T-helper 1 cell treated with Interleukin-12 subunit alpha and Interleukin-12 subunit beta and Interleukin-4 antibody, amounts not matched to agents 30 μg/mL and 1 μg/mL, for 36 hours (primary cell): Measurements from ENCODE around the gene ATXN2L.
A peak's percentile ranks its signal among the peaks of the same experiment; 100 is the strongest.
"Not testable (repeated sequence)": the region's sequence is repeated elsewhere in the genome, so short reads cannot be mapped to it uniquely, and the experiment has no call there.

Source experiments
- H3K27ac Mint-ChIP-seq: one replicate; pipeline ENCODE4 v1.8.0; 2021; ENCODE audit warnings: mild to moderate bottlenecking, mixed read lengths
- H3K27me3 Mint-ChIP-seq: one replicate; pipeline ENCODE4 v1.8.0; 2021; ENCODE audit warnings: low read depth, mixed read lengths
- H3K36me3 Mint-ChIP-seq: one replicate; pipeline ENCODE4 v1.8.0; 2021; ENCODE audit warnings: low read depth, mixed read lengths
- H3K4me1 Mint-ChIP-seq: one replicate; pipeline ENCODE4 v1.8.0; 2021; ENCODE audit warnings: low read depth, mixed read lengths
- H3K4me3 Mint-ChIP-seq: one replicate; pipeline ENCODE4 v1.8.0; 2021; ENCODE audit warnings: mild to moderate bottlenecking, moderate library complexity, mixed read lengths
- H3K9me3 Mint-ChIP-seq: one replicate; pipeline ENCODE4 v1.8.0; 2021; ENCODE audit warnings: mixed read lengths

ATXN2L gene

DNA sequence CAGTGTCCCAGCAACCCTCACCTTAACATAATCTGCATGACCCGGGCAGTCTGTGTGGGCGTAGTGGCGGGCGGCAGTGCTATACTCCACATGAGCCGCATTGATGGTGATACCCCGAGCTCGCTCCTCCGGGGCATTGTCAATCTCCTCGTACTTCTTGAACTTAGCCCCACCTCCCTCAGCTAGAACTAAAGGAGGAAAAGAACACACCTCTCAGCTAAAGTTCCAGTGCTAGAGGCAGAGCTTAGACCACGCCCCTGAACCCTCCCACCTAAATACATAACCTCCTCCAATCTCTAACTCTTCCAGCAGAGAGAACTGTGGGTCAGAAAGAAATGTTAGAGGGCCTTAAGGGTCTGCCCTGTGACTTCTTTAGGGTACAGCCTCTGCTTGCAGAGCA, 22.5 kb downstream of the ATXN2L start:
- Mint-ChIP-seq H3K27me3 (no peaks in the 10 kb centered on the region), H3K9me3 (no peaks in the 10 kb centered on the region), H3K27ac (peak overlapping the region; percentile 94), H3K36me3 (peaks cover 25% of the 10 kb centered on the region), H3K4me3 (peak overlapping the region; percentile 95), H3K4me1 (peaks cover 23% of the 10 kb centered on the region)

DNA sequence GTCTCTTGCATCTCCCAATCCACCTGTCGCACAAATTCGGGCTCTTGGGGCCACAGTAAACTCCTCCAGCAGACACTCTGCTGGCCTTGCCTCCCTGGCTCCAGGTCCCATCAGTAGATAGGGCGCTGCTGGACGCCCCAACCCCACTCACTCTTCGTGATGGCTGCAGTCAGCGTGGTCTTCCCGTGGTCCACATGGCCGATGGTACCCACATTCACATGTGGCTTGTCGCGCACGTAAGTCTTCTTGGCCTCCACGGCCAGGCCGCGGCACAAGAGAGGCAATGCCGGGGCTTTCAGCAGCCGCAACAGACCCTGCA, 22.9 kb downstream of the ATXN2L start:
- H3K4me3 Mint-ChIP-seq = peak overlapping the region; percentile 95
- H3K27me3 Mint-ChIP-seq = no peaks in the 10 kb centered on the region
- peaks cover 23% of the 10 kb centered on the region for H3K4me1 Mint-ChIP-seq
- H3K36me3 Mint-ChIP-seq = peaks cover 25% of the 10 kb centered on the region
- peak overlapping the region; percentile 94 for H3K27ac Mint-ChIP-seq
- H3K9me3 Mint-ChIP-seq = no peaks in the 10 kb centered on the region

GRCh38 chr16:28846080-28846932, 23.5 kb downstream of the ATXN2L start, which contains the start of gene TUFM:
Gene TUFM, minus strand, starts transcription at chr16:28846348. Its CDS starts 79 bp downstream, at chr16:28846269.
- H3K27ac Mint-ChIP-seq = peak within 1 kb of the TSS; percentile 94
- H3K9me3 Mint-ChIP-seq = no peaks in the 10 kb centered on the region
- H3K36me3 Mint-ChIP-seq = peaks cover 25% of the 10 kb centered on the region
- H3K4me3 Mint-ChIP-seq = peak within 1 kb of the TSS; percentile 95
- no peaks in the 10 kb centered on the region for H3K27me3 Mint-ChIP-seq
- peaks cover 23% of the 10 kb centered on the region for H3K4me1 Mint-ChIP-seq

DNA sequence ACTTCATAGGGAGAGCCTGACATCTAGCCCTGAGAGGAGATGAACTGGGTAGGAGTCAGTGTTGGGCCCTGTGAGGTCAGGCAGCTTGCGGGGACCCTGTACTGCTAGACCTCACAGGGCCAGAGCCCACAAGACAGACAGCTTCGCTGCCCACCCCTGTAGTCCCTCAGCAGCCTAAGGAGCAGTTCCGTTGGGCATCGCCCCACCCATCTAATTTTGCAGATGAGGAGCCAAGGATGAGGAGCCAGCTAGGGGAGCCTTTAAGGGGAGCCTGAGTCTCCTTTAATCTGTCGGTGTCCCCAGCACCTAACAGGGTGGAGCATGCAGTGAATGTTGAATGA, 24.1 kb downstream of the ATXN2L start:
- Mint-ChIP-seq H3K9me3 (no peaks in the 10 kb centered on the region), H3K36me3 (peaks cover 25% of the 10 kb centered on the region), H3K27ac (peak overlapping the region; percentile 94), H3K4me1 (peaks cover 23% of the 10 kb centered on the region), H3K27me3 (no peaks in the 10 kb centered on the region), H3K4me3 (peak overlapping the region; percentile 95)

GRCh38 chr16:28858421-28858820, 35.6 kb downstream of the ATXN2L start:
- Mint-ChIP-seq H3K27ac (no peak overlapping the region), H3K4me3 (no peak overlapping the region), H3K9me3 (no peaks in the 10 kb centered on the region), H3K36me3 (peaks cover 3% of the 10 kb centered on the region), H3K4me1 (peaks cover 7% of the 10 kb centered on the region), H3K27me3 (no peaks in the 10 kb centered on the region)

DNA sequence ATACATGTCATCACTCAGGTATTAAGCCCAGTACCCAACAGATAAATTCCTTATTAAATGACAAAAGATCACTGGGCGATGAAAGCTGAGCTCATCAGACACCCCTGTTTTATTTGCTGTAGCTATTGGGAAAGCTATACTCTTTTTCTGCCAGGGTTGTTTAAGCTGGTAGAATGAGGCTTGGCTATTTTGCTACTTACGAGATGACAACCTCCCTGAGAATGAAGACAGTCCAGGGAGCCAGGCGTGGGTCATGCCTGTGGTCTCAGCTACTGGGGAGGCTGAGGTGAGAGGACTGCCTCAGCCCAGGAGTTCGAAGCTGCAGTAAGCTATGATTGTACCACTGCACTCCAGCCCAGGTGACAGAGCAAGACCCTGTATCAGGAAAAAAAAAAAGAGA, 36.5 kb downstream of the ATXN2L start:
- Mint-ChIP-seq H3K4me3 (no peak overlapping the region), H3K27me3 (no peaks in the 10 kb centered on the region), H3K9me3 (no peaks in the 10 kb centered on the region), H3K27ac (no peak overlapping the region), H3K36me3 (peaks cover 3% of the 10 kb centered on the region), H3K4me1 (peaks cover 10% of the 10 kb centered on the region)

DNA sequence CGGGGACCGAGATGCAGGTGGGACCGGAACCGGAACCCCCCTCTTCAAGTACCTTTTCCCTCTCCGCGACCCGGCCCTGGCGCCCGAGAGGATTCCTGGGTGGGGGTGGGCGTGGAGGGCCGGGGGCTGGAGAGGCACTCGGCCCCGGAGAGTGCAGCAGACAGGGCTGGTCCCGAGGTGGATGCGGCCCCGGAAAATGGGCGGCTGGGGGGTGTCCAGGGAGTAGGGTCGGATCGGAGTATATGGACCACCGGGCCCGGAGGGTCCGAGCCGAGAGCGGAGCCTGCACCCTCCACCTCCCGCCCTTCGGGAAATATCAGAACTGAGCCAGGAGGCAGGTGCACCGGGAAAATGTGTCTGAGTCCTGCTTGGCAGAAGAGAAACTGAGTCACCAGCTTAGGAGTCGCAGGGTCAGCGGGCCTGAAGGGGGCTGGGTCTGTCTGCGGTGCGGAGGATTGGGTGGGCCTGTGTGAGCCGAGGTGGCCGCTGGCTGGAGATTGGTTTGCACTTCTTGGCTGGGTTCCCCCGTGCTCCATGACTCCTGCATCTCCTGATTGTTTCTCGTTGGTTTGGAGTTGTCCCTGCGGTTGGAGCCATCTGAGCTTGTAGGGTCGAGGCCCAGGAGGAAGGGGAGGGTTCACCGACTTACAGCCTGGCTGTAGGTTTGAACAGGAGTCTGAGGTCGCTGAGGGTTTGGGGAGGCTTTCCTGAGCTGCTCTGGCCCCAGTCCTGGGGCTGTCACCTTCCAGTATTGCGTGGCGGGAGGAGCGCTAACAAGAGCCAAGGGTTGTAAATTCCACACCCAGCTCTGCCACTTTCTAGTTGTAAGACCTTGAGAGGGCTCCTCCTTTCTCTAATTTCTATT, 41.4 kb downstream of the ATXN2L start:
- H3K27me3 Mint-ChIP-seq = no peaks in the 10 kb centered on the region
- H3K36me3 Mint-ChIP-seq = peaks cover 5% of the 10 kb centered on the region
- H3K4me1 Mint-ChIP-seq = peaks cover 21% of the 10 kb centered on the region
- H3K4me3 Mint-ChIP-seq = peak overlapping the region; percentile 99
- H3K27ac Mint-ChIP-seq = peak overlapping the region; percentile 99
- no peaks in the 10 kb centered on the region for H3K9me3 Mint-ChIP-seq

- Mint-ChIP-seq H3K9me3 (no peaks in the 10 kb centered on the region), H3K27ac (peak overlapping the region; percentile 99), H3K36me3 (peaks cover 12% of the 10 kb centered on the region), H3K4me3 (peak overlapping the region; percentile 99), H3K4me1 (peaks cover 21% of the 10 kb centered on the region), H3K27me3 (no peaks in the 10 kb centered on the region)
These were observed 42.3 kb downstream of the ATXN2L start for GRCh38 chr16:28865001-28865688.

GRCh38 chr16:28865722-28866453, 43.1 kb downstream of the ATXN2L start:
- Mint-ChIP-seq H3K4me1 (peaks cover 22% of the 10 kb centered on the region), H3K27ac (no peak overlapping the region), H3K36me3 (peaks cover 16% of the 10 kb centered on the region), H3K27me3 (no peaks in the 10 kb centered on the region), H3K9me3 (no peaks in the 10 kb centered on the region), H3K4me3 (no peak overlapping the region)

GRCh38 chr16:28866454-28866804, 43.6 kb downstream of the ATXN2L start:
- Mint-ChIP-seq H3K4me1 (peaks cover 22% of the 10 kb centered on the region), H3K27me3 (no peaks in the 10 kb centered on the region), H3K27ac (no peak overlapping the region), H3K4me3 (no peak overlapping the region), H3K36me3 (peaks cover 16% of the 10 kb centered on the region), H3K9me3 (no peaks in the 10 kb centered on the region)

DNA sequence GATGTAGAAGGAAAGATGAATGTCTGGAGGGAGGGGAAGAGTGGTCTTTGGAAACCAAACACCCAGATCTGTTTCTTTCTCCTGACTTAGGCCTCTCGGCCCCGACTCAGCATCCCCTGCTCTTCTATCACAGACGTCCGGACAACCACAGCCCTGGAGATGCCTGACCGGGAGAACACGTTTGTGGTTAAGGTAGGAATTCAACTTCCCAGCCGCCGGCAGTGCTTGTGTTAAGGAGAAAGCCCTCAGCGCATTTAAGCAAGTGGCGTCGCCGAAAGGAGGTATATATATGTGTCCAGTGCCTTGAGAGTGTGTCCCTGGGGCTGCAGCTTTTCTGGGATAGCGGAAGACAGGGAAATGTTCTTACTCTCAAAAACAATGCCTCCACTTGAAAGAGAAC, 44.4 kb downstream of the ATXN2L start:
- no peak overlapping the region for H3K4me3 Mint-ChIP-seq
- peaks cover 17% of the 10 kb centered on the region for H3K4me1 Mint-ChIP-seq
- peak overlapping the region; percentile 31 for H3K27ac Mint-ChIP-seq
- no peaks in the 10 kb centered on the region for H3K9me3 Mint-ChIP-seq
- peaks cover 16% of the 10 kb centered on the region for H3K36me3 Mint-ChIP-seq
- H3K27me3 Mint-ChIP-seq = no peaks in the 10 kb centered on the region

DNA sequence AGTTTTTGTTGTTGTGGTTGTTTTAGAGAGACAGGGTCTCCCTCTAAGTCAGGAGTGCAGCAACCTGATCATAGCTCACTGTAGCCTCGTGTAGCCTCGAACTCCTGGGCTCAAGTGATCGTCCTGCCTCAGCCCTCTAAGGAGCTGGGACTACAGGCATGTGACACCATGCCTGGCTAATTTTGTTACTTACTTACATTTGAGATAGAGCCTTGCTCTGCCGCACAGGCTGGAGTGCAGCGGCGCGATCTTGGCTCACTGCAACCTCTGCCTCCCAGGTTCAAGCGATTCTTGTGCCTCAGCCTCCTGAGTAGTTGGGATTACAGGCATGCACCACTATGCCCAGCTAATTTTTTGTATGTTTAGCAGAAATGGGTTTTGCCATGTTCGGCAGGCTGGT, 44.8 kb downstream of the ATXN2L start:
- H3K27ac Mint-ChIP-seq, H3K4me3 Mint-ChIP-seq, H3K27me3 Mint-ChIP-seq, H3K9me3 Mint-ChIP-seq: not testable (repeated sequence)
- Mint-ChIP-seq H3K36me3 (peaks cover 16% of the 10 kb centered on the region), H3K4me1 (peaks cover 17% of the 10 kb centered on the region)

- no peaks in the 10 kb centered on the region for H3K9me3 Mint-ChIP-seq
- H3K27me3 Mint-ChIP-seq = no peaks in the 10 kb centered on the region
These were observed 46.4 kb downstream of the ATXN2L start for GRCh38 chr16:28869201-28869600.

DNA sequence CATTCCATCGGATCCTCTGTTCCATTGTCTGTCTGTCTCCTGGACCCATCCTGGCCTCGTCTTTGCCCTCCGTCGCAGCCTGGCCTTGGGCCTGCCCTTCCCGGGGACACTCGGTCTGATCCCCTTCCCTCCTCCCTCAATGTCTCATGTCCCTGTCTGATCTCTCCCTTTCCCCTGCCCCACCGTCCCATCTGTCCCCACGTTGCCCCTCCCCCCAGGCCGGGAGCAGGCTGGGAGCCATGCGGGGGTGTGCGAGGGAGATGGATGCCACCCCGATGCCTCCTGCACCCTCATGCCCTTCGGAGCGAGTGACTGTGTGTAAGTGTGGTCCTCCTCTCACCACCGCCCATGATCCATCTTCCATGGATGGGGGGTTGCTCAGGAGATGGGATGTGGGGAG, 50.2 kb downstream of the ATXN2L start:
- Mint-ChIP-seq H3K27me3 (no peaks in the 10 kb centered on the region), H3K4me1 (peaks cover 3% of the 10 kb centered on the region), H3K36me3 (peaks cover 11% of the 10 kb centered on the region), H3K4me3 (no peak overlapping the region), H3K27ac (no peak overlapping the region), H3K9me3 (no peaks in the 10 kb centered on the region)

More at GRCh38 chr16:28869201-28869600, 46.4 kb downstream of the ATXN2L start:
- H3K4me3 Mint-ChIP-seq = no peak overlapping the region
- H3K36me3 Mint-ChIP-seq = peaks cover 13% of the 10 kb centered on the region
- H3K4me1 Mint-ChIP-seq = peaks cover 13% of the 10 kb centered on the region
- H3K27ac Mint-ChIP-seq = no peak overlapping the region
